Urinary bladder (tissue), 4 donors: ENCODE measurements around the gene POLR3K. TPM values are rescaled to one million over a fixed set of nuclear protein-coding genes. Genes with fewer than 3 reads are reported as not detected.

Experiments
- DNase-seq: peaks from one replicate; pipeline ENCODE4 v3.0.0-alpha.2; 2015; ENCODE audit errors: extremely low spot score
- H3K27ac ChIP-seq: one replicate; pipeline ENCODE4 v1.5.1; 2013; ENCODE audit warnings: low read depth, mild to moderate bottlenecking, moderate library complexity
- H3K36me3 ChIP-seq: one replicate; pipeline ENCODE4 v1.6.1; 2013; ENCODE audit warnings: mild to moderate bottlenecking, moderate library complexity; ENCODE audit not compliant: insufficient read depth
- H3K4me1 ChIP-seq: one replicate; pipeline ENCODE4 v1.6.1; 2013; ENCODE audit warnings: mild to moderate bottlenecking, moderate library complexity; ENCODE audit not compliant: insufficient read depth
- H3K4me3 ChIP-seq: one replicate; pipeline ENCODE4 v1.5.1; 2013; ENCODE audit warnings: low read depth, low read length
- WGBS: extraction: QIAGEN DNeasy Blood & Tissue Kit; methylation state at CpG from one replicate; pipeline ENCODE4 v1.1.7; 2013; 5-methylcytosine and 5-hydroxymethylcytosine counted together
- polyA plus RNA-seq: library from polyadenylated mRNA; stranded (reverse); fragments of 200-250 nt; gene quantifications from one replicate; pipeline ENCODE4 v1.2.3, GENCODE V29; 2013
- total RNA-seq: library from RNA; depleted of rRNA; stranded (reverse); fragments of >200 nt; gene quantifications from one replicate; pipeline ENCODE4 v1.2.3, GENCODE V29; 2014
- donor health status: healthy with polysubstance abuse.
- donor health status: healthy.

Gene POLR3K
- total and polyA plus RNA-seq, 2 donors = 3.4 to 16.8 TPM

DNA sequence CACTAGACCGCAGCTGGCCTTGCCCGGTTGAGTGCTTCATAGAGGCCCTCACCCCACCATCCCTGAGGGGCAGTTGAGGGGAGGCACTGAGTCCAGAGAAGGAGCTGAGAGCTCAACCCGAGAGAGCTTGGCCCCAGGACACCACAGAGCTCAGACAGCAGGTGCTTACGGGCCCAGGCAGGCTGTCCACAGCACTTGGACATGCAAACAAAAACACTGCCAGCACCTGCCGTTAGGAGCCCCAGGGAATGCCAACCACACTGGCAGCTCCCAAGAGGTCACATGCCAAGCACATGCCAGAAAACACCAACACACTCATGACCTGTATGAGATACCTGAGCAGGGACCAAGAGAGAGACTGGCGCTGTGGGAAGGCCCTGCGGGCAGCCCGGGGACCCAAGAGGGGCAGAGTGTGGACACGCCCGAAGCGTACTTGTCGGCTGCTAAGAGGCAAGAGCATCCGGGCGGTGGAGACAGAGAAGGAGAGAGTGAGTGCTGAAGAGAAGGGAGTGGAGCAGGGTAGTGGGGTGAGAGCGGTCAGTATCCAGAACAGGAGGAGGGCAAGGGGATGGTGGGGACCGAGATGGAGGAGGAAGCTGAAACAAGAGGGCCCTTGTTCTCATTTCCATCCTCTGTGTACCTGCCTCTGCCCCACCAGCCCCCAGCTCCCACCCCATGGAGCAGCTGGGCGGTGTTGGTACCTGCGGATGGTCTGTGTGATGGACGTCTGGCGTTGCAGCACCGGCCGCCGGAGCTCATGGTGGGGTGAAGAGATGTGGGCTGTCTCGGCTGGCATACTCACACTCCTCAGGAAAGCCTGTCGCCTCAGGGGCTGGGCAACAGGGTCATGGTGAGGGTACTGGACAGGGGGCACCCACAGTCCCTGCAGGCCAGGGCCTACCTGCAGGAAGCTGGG, 10.8 kb upstream of the POLR3K start:
- 93% methylated on average over 25 of the region's 25 CpGs for WGBS
- no peaks in the 10 kb centered on the region for H3K36me3 ChIP-seq
- H3K4me1 ChIP-seq = no peaks in the 10 kb centered on the region
- H3K27ac ChIP-seq = no peak overlapping the region
- no peak for DNase-seq
- no peak overlapping the region for H3K4me3 ChIP-seq

- Histone ChIP-seq H3K27ac (no peak overlapping the region), H3K4me3 (no peak overlapping the region), H3K4me1 (no peaks in the 10 kb centered on the region), H3K36me3 (no peaks in the 10 kb centered on the region)
- 95% methylated on average over 16 of the region's 16 CpGs for WGBS
- DNase-seq = no peak
Measured at GRCh38 chr16:63466-63865, 10.1 kb upstream of the POLR3K start.

- Histone ChIP-seq H3K4me1 (no peaks in the 10 kb centered on the region), H3K27ac (no peak overlapping the region), H3K36me3 (peaks cover 2% of the 10 kb centered on the region), H3K4me3 (no peak overlapping the region)
- 96% methylated on average over 21 of the region's 21 CpGs for WGBS
- no peak for DNase-seq
Measured at GRCh38 chr16:62968-63391, 9.6 kb upstream of the POLR3K start.

- Histone ChIP-seq H3K36me3 (peaks cover 2% of the 10 kb centered on the region), H3K27ac (no peak overlapping the region), H3K4me1 (no peaks in the 10 kb centered on the region), H3K4me3 (no peak overlapping the region)
- DNase-seq = no peak
- WGBS = 94% methylated on average over 34 of the region's 34 CpGs
Measured at GRCh38 chr16:62283-62967, 9.0 kb upstream of the POLR3K start.

GRCh38 chr16:61879-62281, 8.5 kb upstream of the POLR3K start:
- 90% methylated on average over 32 of the region's 32 CpGs for WGBS
- Histone ChIP-seq H3K4me3 (no peak overlapping the region), H3K36me3 (peaks cover 2% of the 10 kb centered on the region), H3K4me1 (no peaks in the 10 kb centered on the region), H3K27ac (no peak overlapping the region)
- DNase-seq = no peak

GRCh38 chr16:60929-61878, 7.8 kb upstream of the POLR3K start:
- 79% methylated on average over 89 of the region's 89 CpGs for WGBS
- peaks cover 2% of the 10 kb centered on the region for H3K36me3 ChIP-seq
- no peak for DNase-seq

GRCh38 chr16:60166-60565, 6.8 kb upstream of the POLR3K start:
- DNase-seq = no peak
- no peak overlapping the region for H3K4me3 ChIP-seq
- WGBS = 82% methylated on average over 11 of the region's 11 CpGs
- no peak overlapping the region for H3K27ac ChIP-seq
- no peaks in the 10 kb centered on the region for H3K4me1 ChIP-seq
- peaks cover 2% of the 10 kb centered on the region for H3K36me3 ChIP-seq

More at GRCh38 chr16:60929-61878, 7.8 kb upstream of the POLR3K start:
- H3K27ac ChIP-seq = no peak overlapping the region
- H3K4me1 ChIP-seq = no peaks in the 10 kb centered on the region
- H3K4me3 ChIP-seq = no peak overlapping the region

GRCh38 chr16:59440-60059, 6.1 kb upstream of the POLR3K start:
- Histone ChIP-seq H3K4me1 (no peaks in the 10 kb centered on the region), H3K4me3 (no peak overlapping the region), H3K27ac (no peak overlapping the region), H3K36me3 (peaks cover 2% of the 10 kb centered on the region)
- no peak for DNase-seq
- 89% methylated on average over 14 of the region's 14 CpGs for whole genome bisulfite sequencing

- no peak for DNase-seq
- Histone ChIP-seq H3K4me3 (no peak overlapping the region), H3K4me1 (no peaks in the 10 kb centered on the region), H3K36me3 (peaks cover 2% of the 10 kb centered on the region), H3K27ac (no peak overlapping the region)
- 86% methylated on average over 29 of the region's 29 CpGs for WGBS
Measured at GRCh38 chr16:58491-59439, 5.4 kb upstream of the POLR3K start.

- Histone ChIP-seq H3K36me3 (peaks cover 2% of the 10 kb centered on the region), H3K27ac (no peak overlapping the region), H3K4me3 (no peak overlapping the region), H3K4me1 (no peaks in the 10 kb centered on the region)
- DNase-seq = no peak
- WGBS = 64% methylated on average over 8 of the region's 8 CpGs
Measured at GRCh38 chr16:57711-58110, 4.3 kb upstream of the POLR3K start.

DNA sequence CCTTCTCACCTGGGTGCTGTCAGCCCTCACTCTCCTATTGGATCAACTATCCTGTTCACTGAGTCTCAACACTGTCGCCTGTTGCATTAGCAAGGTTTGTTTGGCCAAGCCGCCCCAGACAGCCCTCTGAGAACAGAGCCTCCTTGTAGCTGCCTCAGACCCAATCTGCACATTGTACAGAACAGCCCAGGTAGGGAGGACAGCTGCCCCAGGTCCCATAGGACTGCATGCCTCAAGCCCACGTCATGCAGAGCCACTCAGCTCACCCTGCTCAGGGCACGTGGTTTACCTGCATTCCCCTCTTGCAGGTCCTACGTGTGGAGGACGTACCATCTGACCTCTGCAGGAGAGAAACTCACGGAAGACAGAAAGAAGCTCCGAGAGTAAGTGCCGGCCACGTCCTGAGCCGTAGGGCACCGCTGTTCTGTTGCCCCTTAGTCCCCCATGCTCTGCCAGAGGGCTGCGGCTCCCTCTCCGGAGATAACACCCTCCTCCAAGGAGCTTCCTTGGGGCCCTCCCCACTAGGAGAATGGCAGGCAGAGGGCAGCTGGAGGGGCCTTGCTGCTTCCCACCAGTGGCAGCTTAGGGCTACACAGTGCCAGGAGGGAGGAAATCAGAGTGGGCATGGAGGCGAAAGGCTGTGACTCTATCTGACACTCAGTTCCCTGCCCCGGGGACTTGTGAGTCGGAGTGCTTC, 3.0 kb upstream of the POLR3K start:
- Histone ChIP-seq H3K36me3 (peaks cover 2% of the 10 kb centered on the region), H3K4me3 (no peak overlapping the region), H3K4me1 (no peaks in the 10 kb centered on the region), H3K27ac (no peak overlapping the region)
- DNase-seq = no peak
- 86% methylated on average over 17 of the region's 17 CpGs for WGBS
